Measurements from ENCODE around the gene FAM186B.

GRCh38 chr12:49566361-49566760 is 39.1 kb downstream of the FAM186B start:
- TF ChIP-seq POLR2A (IDR thresholded peaks at IDR 0.05) (no peak), CTCF (IDR thresholded peaks at IDR 0.05 in 8 of 11, conservative IDR thresholded peaks at IDR 0.05 in 3 of 11) (no peak)
